Measurements from ENCODE around the gene DNM3.

Gene DNM3

DNA sequence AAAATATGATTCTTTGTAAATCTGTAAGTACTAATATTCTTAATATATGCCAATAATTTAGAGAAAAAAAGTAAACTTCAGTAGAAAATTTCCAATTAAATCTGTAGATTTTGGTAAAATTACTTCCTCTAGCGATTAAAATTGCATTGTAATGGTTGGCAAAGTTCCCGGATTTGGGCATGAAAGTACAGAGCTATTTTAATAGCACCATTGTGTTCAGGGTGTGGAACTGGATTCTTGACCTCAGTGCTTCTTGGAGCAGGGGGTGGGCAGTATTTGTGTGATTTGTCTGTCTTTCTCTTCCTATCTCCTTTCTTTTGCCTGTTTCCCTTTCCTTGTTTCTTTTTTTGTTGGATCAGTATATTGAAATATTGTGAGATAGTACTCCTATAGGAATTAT lies 72.1 kb downstream of the DNM3 start:
- Mint-ChIP-seq H3K27me3 (ENCODE audit: low read depth, poor library complexity) (peaks cover 2% of the 10 kb centered on the region), H3K9me3 (no peaks in the 10 kb centered on the region), H3K4me1 (no peaks in the 10 kb centered on the region), H3K4me3 (no peak overlapping the region), H3K36me3 (ENCODE audit: low read depth) (no peaks in the 10 kb centered on the region), H3K27ac (no peak overlapping the region)
- no peak for DNase-seq
- TF ChIP-seq, protein P1, sequence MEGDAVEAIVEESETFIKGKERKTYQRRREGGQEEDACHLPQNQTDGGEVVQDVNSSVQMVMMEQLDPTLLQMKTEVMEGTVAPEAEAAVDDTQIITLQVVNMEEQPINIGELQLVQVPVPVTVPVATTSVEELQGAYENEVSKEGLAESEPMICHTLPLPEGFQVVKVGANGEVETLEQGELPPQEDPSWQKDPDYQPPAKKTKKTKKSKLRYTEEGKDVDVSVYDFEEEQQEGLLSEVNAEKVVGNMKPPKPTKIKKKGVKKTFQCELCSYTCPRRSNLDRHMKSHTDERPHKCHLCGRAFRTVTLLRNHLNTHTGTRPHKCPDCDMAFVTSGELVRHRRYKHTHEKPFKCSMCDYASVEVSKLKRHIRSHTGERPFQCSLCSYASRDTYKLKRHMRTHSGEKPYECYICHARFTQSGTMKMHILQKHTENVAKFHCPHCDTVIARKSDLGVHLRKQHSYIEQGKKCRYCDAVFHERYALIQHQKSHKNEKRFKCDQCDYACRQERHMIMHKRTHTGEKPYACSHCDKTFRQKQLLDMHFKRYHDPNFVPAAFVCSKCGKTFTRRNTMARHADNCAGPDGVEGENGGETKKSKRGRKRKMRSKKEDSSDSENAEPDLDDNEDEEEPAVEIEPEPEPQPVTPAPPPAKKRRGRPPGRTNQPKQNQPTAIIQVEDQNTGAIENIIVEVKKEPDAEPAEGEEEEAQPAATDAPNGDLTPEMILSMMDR (IDR thresholded peaks at IDR 0.05) = no peak

GRCh38 chr1:171916315-171916771 lies 75.0 kb downstream of the DNM3 start:
- H3K36me3 Mint-ChIP-seq (ENCODE audit: low read depth) = no peaks in the 10 kb centered on the region
- H3K4me3 Mint-ChIP-seq = no peak overlapping the region
- DNase-seq = no peak
- H3K4me1 Mint-ChIP-seq = no peaks in the 10 kb centered on the region
- TF ChIP-seq, protein P1 (IDR thresholded peaks at IDR 0.05) = no peak
- no peaks in the 10 kb centered on the region for H3K9me3 Mint-ChIP-seq
- H3K27ac Mint-ChIP-seq = no peak overlapping the region
- H3K27me3 Mint-ChIP-seq (ENCODE audit: low read depth, poor library complexity) = peaks cover 2% of the 10 kb centered on the region

DNA sequence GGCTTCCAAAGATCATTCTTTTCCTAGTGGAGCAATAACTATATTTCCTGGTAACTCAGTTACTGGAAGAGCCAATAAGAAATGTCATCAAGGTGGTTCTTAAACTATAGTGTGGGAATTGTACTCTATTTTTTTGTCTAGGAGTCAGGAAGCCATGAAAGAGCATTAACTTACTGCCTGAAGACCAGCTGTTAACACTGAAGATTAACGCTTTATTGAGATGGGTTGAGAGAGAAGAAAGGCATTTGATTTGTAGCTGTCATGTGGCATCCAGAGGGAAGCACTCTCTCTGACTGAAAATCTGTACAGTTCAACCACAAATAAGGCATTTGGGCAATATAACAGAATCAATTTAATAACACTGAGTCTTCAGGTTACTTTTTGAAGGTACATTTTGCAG lies 76.0 kb downstream of the DNM3 start:
- no peak overlapping the region for H3K4me3 Mint-ChIP-seq
- H3K27me3 Mint-ChIP-seq (ENCODE audit: low read depth, poor library complexity) = no peaks in the 10 kb centered on the region
- TF ChIP-seq, protein P1 (IDR thresholded peaks at IDR 0.05) = no peak
- H3K9me3 Mint-ChIP-seq = no peaks in the 10 kb centered on the region
- no peak overlapping the region for H3K27ac Mint-ChIP-seq
- DNase-seq = no peak
- H3K4me1 Mint-ChIP-seq = no peaks in the 10 kb centered on the region
- H3K36me3 Mint-ChIP-seq (ENCODE audit: low read depth) = no peaks in the 10 kb centered on the region

DNA sequence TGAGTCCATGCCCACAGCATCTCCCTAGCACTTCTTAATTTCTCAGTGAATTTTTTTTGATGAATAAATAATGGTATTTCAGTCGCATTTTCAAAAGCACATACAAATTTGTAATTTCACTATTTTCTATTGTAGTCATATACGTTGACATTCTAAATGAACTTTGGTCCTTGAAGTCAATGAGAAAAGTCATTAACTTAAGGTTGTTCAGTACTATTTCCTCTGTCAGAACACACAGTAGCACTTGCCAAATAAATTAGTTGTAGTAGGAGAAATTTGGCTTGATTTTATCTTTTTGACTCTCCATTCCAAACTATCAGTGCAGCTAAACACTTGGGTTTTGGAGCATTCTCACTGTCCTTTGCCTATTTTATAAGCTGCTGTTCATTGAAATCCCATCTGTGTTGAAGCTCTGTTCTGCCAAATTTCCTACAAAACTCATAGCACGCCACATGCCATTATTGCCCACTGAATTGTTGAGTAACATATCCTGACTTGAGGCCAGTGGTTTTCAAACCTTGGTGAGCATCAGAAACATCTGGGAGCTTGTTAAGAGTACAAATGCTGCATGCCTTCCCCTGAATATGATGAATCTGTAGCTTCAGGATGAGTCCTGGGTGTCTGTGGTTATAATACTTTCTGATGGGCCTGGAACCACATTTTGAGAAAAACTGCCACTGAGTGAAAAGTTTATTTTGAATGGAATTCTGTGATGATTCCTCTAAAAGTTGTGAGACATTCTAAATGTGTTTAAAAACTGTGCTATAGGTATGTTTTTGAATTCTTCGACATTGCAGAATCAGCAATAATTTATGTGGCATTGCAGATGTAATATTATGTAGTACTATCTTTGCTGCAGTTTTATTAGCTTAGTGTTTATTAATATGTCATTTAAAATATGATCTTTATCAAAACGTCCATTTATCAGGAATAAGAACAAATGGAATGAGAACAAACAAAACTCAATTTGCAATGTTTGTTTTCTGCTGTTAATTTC lies 78.9 kb downstream of the DNM3 start:
- H3K4me1 Mint-ChIP-seq = no peaks in the 10 kb centered on the region
- TF ChIP-seq, protein P1 (IDR thresholded peaks at IDR 0.05) = no peak

GRCh38 chr1:171922999-171923398 lies 81.7 kb downstream of the DNM3 start:
- H3K4me3 Mint-ChIP-seq = no peak overlapping the region
- peaks cover 5% of the 10 kb centered on the region for H3K9me3 Mint-ChIP-seq
- no peak overlapping the region for H3K27ac Mint-ChIP-seq
- H3K27me3 Mint-ChIP-seq (ENCODE audit: low read depth, poor library complexity) = no peaks in the 10 kb centered on the region
- TF ChIP-seq, protein P1 (IDR thresholded peaks at IDR 0.05) = no peak
- DNase-seq = no peak
- H3K36me3 Mint-ChIP-seq (ENCODE audit: low read depth) = no peaks in the 10 kb centered on the region
- no peaks in the 10 kb centered on the region for H3K4me1 Mint-ChIP-seq

More for the DNA sequence above, 78.9 kb downstream of the DNM3 start:
- Mint-ChIP-seq H3K9me3 (no peaks in the 10 kb centered on the region), H3K27me3 (ENCODE audit: low read depth, poor library complexity) (no peaks in the 10 kb centered on the region), H3K27ac (no peak overlapping the region), H3K4me3 (no peak overlapping the region), H3K36me3 (ENCODE audit: low read depth) (no peaks in the 10 kb centered on the region)
- no peak for DNase-seq
